GM23338 (cell line): Measurements from ENCODE around the gene FAR1. TPM values are rescaled to one million over a fixed set of nuclear protein-coding genes. Genes with fewer than 3 reads are reported as not detected.

ENCODE experiments used
- CREB1 ChIP-seq: fragments of 250-450 bp; sonication (Bioruptor Pico); IDR thresholded peaks from 2 replicates; pipeline ENCODE4 v1.5.0; 2020; ENCODE audit warnings: low read depth, mild to moderate bottlenecking, moderate library complexity
- CTCF ChIP-seq, 2 experiments: fragments of 200-600 bp in 1 of 2; sonication (generic) in 1 of 2; conservative IDR thresholded peaks; 2 replicates each; pipeline versions ENCODE4 v1.5.1 to v1.6.1; 2016 to 2017; ENCODE audit warnings: antibody characterized with exemption in 2 of 2, low read depth in 2 of 2, mild to moderate bottlenecking in 2 of 2, moderate library complexity in 1 of 2
- JUNB ChIP-seq: IDR thresholded peaks from one replicate; pipeline ENCODE4 v1.6.1; 2016; ENCODE audit warnings: antibody characterized with exemption; ENCODE audit not compliant: unreplicated experiment
- POLR2AphosphoS5 ChIP-seq: IDR thresholded peaks from 2 replicates; pipeline ENCODE4 v1.6.1; 2016; ENCODE audit warnings: antibody characterized with exemption, low read depth
- REST ChIP-seq: IDR thresholded peaks from one replicate; pipeline ENCODE4 v1.6.1; 2018; ENCODE audit warnings: antibody characterized with exemption; ENCODE audit not compliant: unreplicated experiment
- ZNF114 ChIP-seq: fragments of 250-450 bp; sonication (Bioruptor Pico); IDR thresholded peaks from 2 replicates; pipeline ENCODE4 v1.5.0; 2020; ENCODE audit warnings: mild to moderate bottlenecking, moderate library complexity
- ZNF462 ChIP-seq: fragments of 250-450 bp; sonication (Bioruptor Pico); IDR thresholded peaks from 2 replicates; pipeline ENCODE4 v1.5.0; 2020; ENCODE audit warnings: mild to moderate bottlenecking, moderate library complexity
- polyA plus RNA-seq: library from polyadenylated mRNA; unstranded; fragments of >200 nt; fragmentation: Nextera tagmentation; extraction: Ambion mirVana; gene quantifications from 2 replicates; pipeline ENCODE4 v1.2.1, GENCODE V29; 2016
- total RNA-seq: library from RNA; depleted of rRNA; stranded (reverse); fragments of >200 nt; shearing (Covaris generic); gene quantifications from 2 replicates; pipeline ENCODE4 v1.2.3, GENCODE V29; 2014

The FAR1 gene
- total and polyA plus RNA-seq, 2 experiments from 2014 or later = 27.3 to 79.5 TPM

GRCh38 chr11:13759050-13759449, 90.6 kb downstream of the FAR1 start (continued):
- TF ChIP-seq ZNF462 (CRISPR knock-in tag) (no peak), CTCF (conservative IDR thresholded peaks at IDR 0.05; ENCODE audit: low read depth in 2 of 2) (no peak), REST (no peak), POLR2AphosphoS5 (no peak), CREB1 (CRISPR knock-in tag) (no peak), ZNF114 (CRISPR knock-in tag) (no peak), JUNB (no peak)
